IMR-90 (cell line): ENCODE results near the gene TPT1. TPM values are rescaled to one million over a fixed set of nuclear protein-coding genes. Genes with fewer than 3 reads are reported as not detected.

Experiments
- ATAC-seq: fragments of 200-7000 bp; cut with Tn5 transposase; 2 replicates; pipeline ENCODE4 v1.9.1; 2020; ENCODE audit warnings: low read depth, mild to moderate bottlenecking, moderate library complexity
- BruUV-seq: library from RNA; stranded (reverse); fragments of 400-500 nt; replicated peaks from 2 replicates; lab custom pipeline; 2021; lab: Mats Ljungman, UMichigan
- CTCF ChIA-PET: fragments of 300-600 bp; formaldehyde crosslinking; extraction: SDS; loops from one replicate; lab custom pipeline; 2021; ENCODE audit warnings: antibody characterized with exemption; lab: Yijun Ruan, JAX
- POLR2A ChIA-PET: fragments of 300-600 bp; sonication (Branson Sonifier 250); formaldehyde crosslinking; loops from one replicate; lab custom pipeline; 2022; ENCODE audit warnings: antibody characterized with exemption; ENCODE audit not compliant: unreplicated experiment; lab: Charles Lee
- DNase-seq: peaks from one replicate; pipeline ENCODE4 v3.0.0; 2013
- H2AFZ ChIP-seq: replicated peaks from 2 replicates; pipeline ENCODE3; 2013; ENCODE audit warnings: low read length, mild to moderate bottlenecking; ENCODE audit not compliant: poor library complexity
- H2AK5ac ChIP-seq: 2 replicates; pipeline ENCODE4 v1.6.1; 2013; ENCODE audit warnings: low read depth, low read length, inconsistent platforms
- H2AK9ac ChIP-seq: replicated peaks from 2 replicates; pipeline ENCODE3; 2013; ENCODE audit warnings: mild to moderate bottlenecking, low read depth, low read length, moderate library complexity; ENCODE audit not compliant: poor library complexity
- H2BK120ac ChIP-seq: 2 replicates; pipeline ENCODE4 v1.6.1; 2013; ENCODE audit warnings: low read depth, low read length, inconsistent platforms
- H2BK15ac ChIP-seq: 3 replicates; pipeline ENCODE4 v1.6.1; 2013; ENCODE audit warnings: low read depth, low read length, inconsistent platforms
- H2BK20ac ChIP-seq: 2 replicates; pipeline ENCODE4 v1.6.1; 2013; ENCODE audit warnings: low read depth, mild to moderate bottlenecking, inconsistent platforms, low read length, moderate library complexity
- H2BK5ac ChIP-seq: 2 replicates; pipeline ENCODE4 v1.6.1; 2013; ENCODE audit warnings: mild to moderate bottlenecking, low read depth, low read length, inconsistent platforms; ENCODE audit not compliant: poor library complexity, severe bottlenecking
- H3K14ac ChIP-seq: replicated peaks from 2 replicates; pipeline ENCODE4 v1.6.1; 2013; ENCODE audit warnings: low read depth, low read length, inconsistent platforms
- H3K18ac ChIP-seq: 2 replicates; pipeline ENCODE4 v1.6.1; 2013; ENCODE audit warnings: low read depth, low read length, control low read depth
- H3K23ac ChIP-seq: 2 replicates; pipeline ENCODE4 v1.6.1; 2013; ENCODE audit warnings: low read depth, low read length, inconsistent platforms
- H3K27ac ChIP-seq: 2 replicates; pipeline ENCODE4 v1.5.1; 2013; ENCODE audit warnings: mild to moderate bottlenecking, control low read depth, low read length; ENCODE audit not compliant: insufficient read depth
- H3K27me3 ChIP-seq: 2 replicates; pipeline ENCODE4 v1.6.1; 2013; ENCODE audit warnings: low read length; ENCODE audit not compliant: control insufficient read depth, insufficient read depth
- H3K36me3 ChIP-seq: 2 replicates; pipeline ENCODE4 v1.6.1; 2013; ENCODE audit warnings: low read length, mixed read lengths; ENCODE audit not compliant: control insufficient read depth, insufficient read depth
- H3K4ac ChIP-seq: 2 replicates; pipeline ENCODE4 v1.6.1; 2013; ENCODE audit warnings: low read depth, low read length, inconsistent platforms
- H3K4me1 ChIP-seq: 2 replicates; pipeline ENCODE4 v1.6.1; 2013; ENCODE audit warnings: low read length, mixed read lengths; ENCODE audit not compliant: control insufficient read depth, insufficient read depth
- H3K4me2 ChIP-seq: 2 replicates; pipeline ENCODE4 v1.6.1; 2013; ENCODE audit warnings: low read depth, mild to moderate bottlenecking, control low read depth, low read length, moderate library complexity
- H3K4me3 ChIP-seq: 2 replicates; pipeline ENCODE4 v1.5.1; 2013; ENCODE audit warnings: low read depth, mild to moderate bottlenecking, control low read depth, low read length, moderate library complexity; ENCODE audit not compliant: insufficient read depth
- H3K56ac ChIP-seq: 2 replicates; pipeline ENCODE4 v1.6.1; 2013; ENCODE audit warnings: low read length, inconsistent platforms; ENCODE audit not compliant: insufficient read depth; ENCODE audit errors: extremely low read depth
- H3K79me1 ChIP-seq, 2 experiments: 2 replicates each; pipeline ENCODE4 v1.6.1; 2013; ENCODE audit warnings: low read length in 2 of 2, inconsistent platforms in 1 of 2, low read depth in 1 of 2
- H3K9ac ChIP-seq: 2 replicates; pipeline ENCODE4 v1.6.1; 2013; ENCODE audit warnings: low read depth, low read length, control low read depth
- H3K9me1 ChIP-seq: 2 replicates; pipeline ENCODE4 v1.6.1; 2013; ENCODE audit warnings: low read length, inconsistent platforms; ENCODE audit not compliant: insufficient read depth
- H3K9me3 ChIP-seq: 2 replicates; pipeline ENCODE4 v1.6.1; 2013; ENCODE audit warnings: low read length; ENCODE audit not compliant: control insufficient read depth, insufficient read depth
- H4K20me1 ChIP-seq: 2 replicates; pipeline ENCODE4 v1.6.1; 2013; ENCODE audit warnings: low read length, inconsistent platforms; ENCODE audit not compliant: insufficient read depth
- H4K5ac ChIP-seq: 2 replicates; pipeline ENCODE4 v1.6.1; 2013; ENCODE audit warnings: mild to moderate bottlenecking, low read depth, low read length, control low read depth
- H4K8ac ChIP-seq, 2 experiments: 2 replicates each; pipeline ENCODE4 v1.6.1; 2013; ENCODE audit warnings: low read depth in 2 of 2, low read length in 2 of 2, control low read depth in 1 of 2, inconsistent platforms in 1 of 2
- H4K91ac ChIP-seq: 2 replicates; pipeline ENCODE4 v1.6.1; 2013; ENCODE audit warnings: low read depth, low read length, inconsistent platforms; ENCODE audit not compliant: insufficient read depth
- BHLHE40 ChIP-seq: fragments of 150-350 bp; IDR thresholded peaks from 2 replicates; pipeline ENCODE4 v1.6.1; 2016; ENCODE audit warnings: mild to moderate bottlenecking, low read depth, low read length
- ELK1 ChIP-seq: fragments of 150-350 bp; IDR thresholded peaks from 2 replicates; pipeline ENCODE4 v1.6.1; 2016; ENCODE audit warnings: low read depth, mild to moderate bottlenecking, low read length, moderate library complexity, borderline replicate concordance
- FOS ChIP-seq: fragments of 150-350 bp; IDR thresholded peaks from 2 replicates; pipeline ENCODE4 v1.6.1; 2016; ENCODE audit warnings: low read depth, low read length
- MAFK ChIP-seq: IDR thresholded peaks from 2 replicates; pipeline ENCODE4 v1.6.1; 2012; ENCODE audit warnings: low read depth, low read length, improper control_type of control experiment
- NFE2L2 ChIP-seq: fragments of 150-350 bp; IDR thresholded peaks from 2 replicates; pipeline ENCODE4 v1.6.1; 2016; ENCODE audit warnings: low read depth, mild to moderate bottlenecking, low read length
- POLR2A ChIP-seq: IDR thresholded peaks from 2 replicates; pipeline ENCODE4 v1.6.1; 2012; ENCODE audit warnings: mild to moderate bottlenecking, low read depth, low read length
- RAD21 ChIP-seq: IDR thresholded peaks from 2 replicates; pipeline ENCODE4 v1.6.1; 2012; ENCODE audit warnings: low read length, improper control_type of control experiment
- RCOR1 ChIP-seq: IDR thresholded peaks from 2 replicates; pipeline ENCODE4 v1.6.1; 2012; ENCODE audit warnings: mild to moderate bottlenecking, low read length, improper control_type of control experiment; ENCODE audit not compliant: insufficient replicate concordance
- RFX5 ChIP-seq: IDR thresholded peaks from 2 replicates; pipeline ENCODE4 v1.8.0; 2012; ENCODE audit warnings: low read depth, mild to moderate bottlenecking, low read length, moderate library complexity
- SMC3 ChIP-seq: fragments of 150-350 bp; IDR thresholded peaks from 2 replicates; pipeline ENCODE4 v1.6.1; 2016; ENCODE audit warnings: low read depth, mild to moderate bottlenecking, antibody characterized with exemption, low read length, moderate library complexity
- USF2 ChIP-seq: fragments of 150-350 bp; IDR thresholded peaks from 2 replicates; pipeline ENCODE4 v1.6.1; 2017; ENCODE audit warnings: mild to moderate bottlenecking, antibody characterized with exemption, low read length, low read depth
- WGBS, 2 experiments: methylation state at CpG; one replicate each; pipeline versions ENCODE4 v1.1.5 to v1.1.7; 2013; ENCODE audit warnings: missing lambda C conversion rate in 2 of 2; ENCODE audit not compliant: insufficient read length in 1 of 2; ENCODE audit errors: extremely low coverage in 2 of 2; 5-methylcytosine and 5-hydroxymethylcytosine counted together
- dilution Hi-C: fragments of 300-500 bp; cut with HindIII; formaldehyde crosslinking; loops from one replicate; pipeline ENCODE4 v1.14.3; 2018; ENCODE audit warnings: low sequenced_read_pairs; ENCODE audit not compliant: unreplicated experiment
- in situ Hi-C: fragments of 300-500 bp; cut with MboI; formaldehyde crosslinking; loops from 3 replicates; pipeline ENCODE4 v1.14.3; 2019; ENCODE audit warnings: low sequenced_read_pairs, inconsistent platforms, mixed read lengths
- intact Hi-C: fragments of 100-400 bp; cut with micrococcal nuclease; formaldehyde crosslinking; loops from 2 replicates; pipeline ENCODE4 v1.10.0; 2022
- polyA plus RNA-seq, 3 experiments: library from polyadenylated mRNA; depleted of rRNA; stranded (reverse); fragments of >200 nt; gene quantifications; 2 replicates each; pipeline ENCODE4 v1.2.3, GENCODE V29; 2012; ENCODE audit warnings: low replicate concordance in 1 of 3
- total RNA-seq: library from RNA; depleted of rRNA; stranded (reverse); fragments of >200 nt; gene quantifications from 2 replicates; pipeline ENCODE4 v1.2.3, GENCODE V29; 2012

Gene TPT1
- total and polyA plus RNA-seq, 2 of the 4 experiments (the other 2 are of a cell fraction): 1,663 to 2,665 TPM

GRCh38 chr13:45327253-45327955, 13.6 kb downstream of the TPT1 start (continued):
- TF ChIP-seq RCOR1 (no peak), POLR2A (no peak; the same call in 1 of the 2 replicates)

GRCh38 chr13:45325806-45326205, 15.2 kb downstream of the TPT1 start:
- Histone ChIP-seq H4K8ac (peak overlapping the region in 1 of 2 experiments; percentile 92; a peak in 2 of 4 replicates), H2AFZ (peak overlapping the region; percentile 79), H3K4me3 (no peak overlapping the region), H3K79me1 (peaks cover 0 to 20% of the 10 kb centered on the region in 2 experiments; a peak in 2 of 4 replicates), H3K4ac (peak overlapping the region; percentile 90), H3K27ac (peak overlapping the region; percentile 90), H3K4me1 (peaks cover 15% of the 10 kb centered on the region), H2BK15ac (no peak overlapping the region; the same call in 2 of the 3 replicates), H3K36me3 (no peaks in the 10 kb centered on the region), H2AK9ac (no peak overlapping the region), H2BK120ac (peak overlapping the region; percentile 95), H3K56ac (peak overlapping the region; percentile 52; the same call in 1 of the 2 replicates), H2BK5ac (peak overlapping the region; percentile 95), H3K9ac (0 out of 2 replicates have a peak overlapping the region, but pooled peaks have one; percentile 30), H3K4me2 (peak overlapping the region; percentile 48; the same call in 1 of the 2 replicates), H2AK5ac (peak overlapping the region; percentile 72), H3K18ac (peak overlapping the region; percentile 92), H3K23ac (peak overlapping the region; percentile 88), H3K9me1 (peaks cover 17% of the 10 kb centered on the region), H4K5ac (peak overlapping the region; percentile 75; the same call in 1 of the 2 replicates), H4K91ac (peak overlapping the region; percentile 68), H4K20me1 (peaks cover 9% of the 10 kb centered on the region), H3K27me3 (no peaks in the 10 kb centered on the region), H2BK20ac (peak overlapping the region; percentile 92), H3K14ac (peak overlapping the region; percentile 81), H3K9me3 (no peaks in the 10 kb centered on the region)
- ChIA-PET POLR2A (interaction anchor here (1.0 kb wide), 1 partner anchor 12 kb away, joined by 5 read pairs; no protein-coding TSS in a partner anchor), CTCF (interaction anchor here (1.2 kb wide), 1 partner anchor 19 kb away, joined by 3 read pairs; no protein-coding TSS in a partner anchor)
- DNase-seq (peak; percentile 97), ATAC-seq (peak; percentile 78)
- no CpG with 5 or more reads among the region's 4 CpGs for WGBS, 2 experiments
- no TSS peak for BruUV-seq
- in situ Hi-C loops: no loop called here
- dilution Hi-C loops: no loop called here
- intact Hi-C loops: no loop called here
- TF ChIP-seq USF2: no peak
- no peak for TF ChIP-seq ELK1
- TF ChIP-seq NFE2L2: no peak
- 0 out of 2 replicates have a peak, but pooled peaks have one; percentile 14 for TF ChIP-seq RAD21
- no peak for TF ChIP-seq RFX5
- TF ChIP-seq MAFK: peak; percentile 40
- 0 out of 2 replicates have a peak, but pooled peaks have one; percentile 17 for TF ChIP-seq BHLHE40
- TF ChIP-seq POLR2A: 0 out of 2 replicates have a peak, but pooled peaks have one; percentile 45
- peak; percentile 80 for TF ChIP-seq FOS
- no peak for TF ChIP-seq SMC3
